HEK293 (cell line): ENCODE data around the gene ATAD1.
"Not testable (repeated sequence)": the region's sequence is repeated elsewhere in the genome, so short reads cannot be mapped to it uniquely, and the experiment has no call there.

Source experiments
- CTCF ChIA-PET: fragments of 350-600 bp; formaldehyde crosslinking; extraction: SDS; loops from one replicate; lab custom pipeline; 2021; ENCODE audit warnings: antibody characterized with exemption; lab: Yijun Ruan, JAX
- POLR2A ChIA-PET: fragments of 300-600 bp; formaldehyde crosslinking; extraction: SDS; loops from one replicate; lab custom pipeline; 2020; ENCODE audit warnings: antibody characterized with exemption, inconsistent platforms; lab: Yijun Ruan, JAX
- H3K27ac ChIP-seq: fragments of 200-500 bp; sonication (Bioruptor generic); 2 replicates; pipeline ENCODE4 v1.5.1; 2014; ENCODE audit warnings: low read depth, low read length, control low read depth, inconsistent platforms; ENCODE audit errors: extremely low read depth
- H3K36me3 ChIP-seq, 2 experiments: fragments of 200-500 bp in 1 of 2; sonication (Bioruptor generic) in 1 of 2; 1 replicate in 1 of 2; 2 replicates in 1 of 2; pipeline ENCODE4 v1.5.1; 2014 to 2017; ENCODE audit warnings: inconsistent platforms in 2 of 2, low read length in 2 of 2; ENCODE audit not compliant: control insufficient read depth in 2 of 2, insufficient read depth in 1 of 2
- H3K4me1 ChIP-seq: fragments of 200-500 bp; sonication (Bioruptor generic); 2 replicates; pipeline ENCODE4 v1.5.1; 2014; ENCODE audit warnings: mild to moderate bottlenecking, low read length, inconsistent platforms; ENCODE audit not compliant: control insufficient read depth, insufficient read depth
- H3K4me3 ChIP-seq: 2 replicates; pipeline ENCODE4 v1.5.1; 2011; ENCODE audit warnings: low read depth, mild to moderate bottlenecking, control low read depth, low read length, moderate library complexity
- H3K9me3 ChIP-seq: fragments of 200-500 bp; sonication (Bioruptor generic); 2 replicates; pipeline ENCODE4 v1.5.1; 2014; ENCODE audit warnings: low read depth, low read length, inconsistent platforms; ENCODE audit not compliant: control insufficient read depth, insufficient read depth
- SALL2 ChIP-seq: fragments of 450-650 bp; formaldehyde crosslinking; IDR thresholded peaks from 2 replicates; pipeline ENCODE4 v1.5.0; 2017; ENCODE audit warnings: missing biosample characterization, mild to moderate bottlenecking, missing genetic modification characterization, borderline replicate concordance
- SETDB1 ChIP-seq: IDR thresholded peaks from one replicate; pipeline ENCODE4 v1.6.1; 2017; ENCODE audit warnings: mild to moderate bottlenecking, low read length, moderate library complexity, mixed read lengths; ENCODE audit not compliant: insufficient read length
- ZBTB10 ChIP-seq: fragments of 450-650 bp; formaldehyde crosslinking; IDR thresholded peaks from 2 replicates; pipeline ENCODE4 v1.5.1; 2016; ENCODE audit warnings: missing biosample characterization, missing genetic modification characterization
- ZBTB20 ChIP-seq: fragments of 450-650 bp; formaldehyde crosslinking; IDR thresholded peaks from 2 replicates; pipeline ENCODE4 v1.5.1; 2016; ENCODE audit warnings: missing biosample characterization, missing genetic modification characterization
- ZNF112 ChIP-seq: fragments of 450-650 bp; formaldehyde crosslinking; IDR thresholded peaks from 2 replicates; pipeline ENCODE4 v1.5.0; 2017; ENCODE audit warnings: missing biosample characterization, missing genetic modification characterization
- ZNF239 ChIP-seq: fragments of 450-650 bp; formaldehyde crosslinking; IDR thresholded peaks from 2 replicates; pipeline ENCODE4 v1.5.1; 2016; ENCODE audit warnings: missing biosample characterization, missing genetic modification characterization
- ZNF26 ChIP-seq: fragments of 450-650 bp; formaldehyde crosslinking; IDR thresholded peaks from 2 replicates; pipeline ENCODE4 v1.5.1; 2016; ENCODE audit warnings: missing biosample characterization, missing genetic modification characterization
- ZNF473 ChIP-seq: fragments of 450-650 bp; formaldehyde crosslinking; IDR thresholded peaks from 2 replicates; pipeline ENCODE4 v1.5.1; 2017; ENCODE audit warnings: missing biosample characterization, missing genetic modification characterization
- ZNF501 ChIP-seq: fragments of 450-650 bp; formaldehyde crosslinking; IDR thresholded peaks from 2 replicates; pipeline ENCODE4 v1.5.1; 2016; ENCODE audit warnings: missing biosample characterization, missing genetic modification characterization
- ZNF529 ChIP-seq: fragments of 450-650 bp; formaldehyde crosslinking; IDR thresholded peaks from 2 replicates; pipeline ENCODE4 v1.5.1; 2017; ENCODE audit warnings: missing genetic modification characterization, missing biosample characterization; ENCODE audit not compliant: insufficient replicate concordance
- ZNF530 ChIP-seq: fragments of 450-650 bp; formaldehyde crosslinking; IDR thresholded peaks from 2 replicates; pipeline ENCODE4 v1.5.1; 2016; ENCODE audit warnings: low read depth, missing biosample characterization, missing genetic modification characterization
- ZNF548 ChIP-seq: fragments of 450-650 bp; formaldehyde crosslinking; IDR thresholded peaks from 2 replicates; pipeline ENCODE4 v1.5.1; 2016; ENCODE audit warnings: missing biosample characterization, missing genetic modification characterization
- ZNF561 ChIP-seq: fragments of 450-650 bp; IDR thresholded peaks from 2 replicates; pipeline ENCODE4 v1.5.1; 2018; ENCODE audit warnings: missing biosample characterization, missing genetic modification characterization, borderline replicate concordance
- ZNF626 ChIP-seq: fragments of 450-650 bp; sonication (Bioruptor Pico); formaldehyde crosslinking; IDR thresholded peaks from 2 replicates; pipeline ENCODE4 v1.5.1; 2018; ENCODE audit warnings: missing biosample characterization, missing genetic modification characterization, inconsistent platforms
- TF ChIP-seq, protein P1 (sequence below): fragments of 450-650 bp; formaldehyde crosslinking; IDR thresholded peaks from 2 replicates; pipeline ENCODE4 v1.5.1; 2016; ENCODE audit warnings: missing biosample characterization, missing genetic modification characterization
- TF ChIP-seq, protein P2 (sequence below): IDR thresholded peaks from 2 replicates; pipeline ENCODE4 v1.6.1; 2011; ENCODE audit warnings: mild to moderate bottlenecking, low read depth, low read length, borderline replicate concordance
- TF ChIP-seq, protein P3 (sequence below): fragments of 450-650 bp; formaldehyde crosslinking; IDR thresholded peaks from 2 replicates; pipeline ENCODE4 v1.5.1; 2016; ENCODE audit warnings: missing biosample characterization, missing genetic modification characterization, borderline replicate concordance

ATAD1 gene

DNA sequence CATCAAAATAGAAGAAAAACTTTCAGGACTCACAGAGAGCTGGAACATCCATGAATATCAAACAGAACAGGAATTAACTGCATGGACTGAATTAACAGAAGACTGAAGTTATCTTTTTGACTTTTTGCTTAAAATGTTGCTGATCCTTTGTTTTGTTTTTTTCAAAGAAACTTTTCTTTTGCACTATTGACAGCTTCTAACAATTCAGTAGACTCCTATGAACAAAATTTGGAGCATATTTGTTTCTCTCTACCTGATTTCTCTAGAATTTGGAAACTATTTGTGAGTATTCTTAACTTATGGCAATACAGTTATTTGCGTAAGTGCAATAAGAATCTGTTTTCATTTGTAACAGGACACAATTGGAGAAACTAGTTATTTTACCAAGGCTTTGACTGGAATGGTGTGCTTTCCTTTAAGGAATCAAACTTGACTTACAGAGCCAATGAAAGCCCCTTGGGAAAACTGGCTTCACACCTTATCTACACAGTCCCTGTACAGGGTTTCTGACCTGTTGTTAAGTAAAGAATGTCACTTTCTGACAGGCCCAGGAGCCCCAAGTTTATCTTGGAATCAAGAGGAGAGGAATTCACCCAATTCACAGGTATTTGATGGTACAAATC, 16.1 kb downstream of the ATAD1 start:
- TF ChIP-seq ZNF26 (tag by site-specific recombination) (peak; percentile 40; the same call in 1 of the 2 replicates), SETDB1 (peak; percentile 95), ZNF626 (tag by site-specific recombination) (0 out of 2 replicates have a peak, but pooled peaks have one; percentile 52), ZNF529 (tag by site-specific recombination) (peak; percentile 71)
- TF ChIP-seq, all 188 proteins: peak for 4; not testable (repeated sequence) for 184
- not testable (repeated sequence) for H3K9me3 ChIP-seq

GRCh38 chr10:87799860-87800259, 18.2 kb downstream of the ATAD1 start:
- TF ChIP-seq SETDB1 (peak; percentile 89), ZNF561 (no peak)
- Histone ChIP-seq H3K4me3 (no peak overlapping the region), H3K4me1 (no peaks in the 10 kb centered on the region; the same call in 1 of the 2 replicates), H3K27ac (no peak overlapping the region), H3K9me3 (no peaks in the 10 kb centered on the region; the same call in 1 of the 2 replicates), H3K36me3 (peaks cover 19 to 65% of the 10 kb centered on the region in 2 experiments)
- POLR2A ChIA-PET = no interaction called here
- CTCF ChIA-PET = interaction anchor here (0.6 to 0.7 kb wide), 2 partner anchors 331 to 363 kb away, joined by 3 read pairs; no protein-coding TSS in a partner anchor

More for the DNA sequence above, 16.1 kb downstream of the ATAD1 start:
- CTCF ChIA-PET, H3K4me1 ChIP-seq, H3K27ac ChIP-seq, H3K4me3 ChIP-seq, POLR2A ChIA-PET: not testable (repeated sequence)
- peaks cover 19 to 78% of the 10 kb centered on the region in 2 experiments for H3K36me3 ChIP-seq

DNA sequence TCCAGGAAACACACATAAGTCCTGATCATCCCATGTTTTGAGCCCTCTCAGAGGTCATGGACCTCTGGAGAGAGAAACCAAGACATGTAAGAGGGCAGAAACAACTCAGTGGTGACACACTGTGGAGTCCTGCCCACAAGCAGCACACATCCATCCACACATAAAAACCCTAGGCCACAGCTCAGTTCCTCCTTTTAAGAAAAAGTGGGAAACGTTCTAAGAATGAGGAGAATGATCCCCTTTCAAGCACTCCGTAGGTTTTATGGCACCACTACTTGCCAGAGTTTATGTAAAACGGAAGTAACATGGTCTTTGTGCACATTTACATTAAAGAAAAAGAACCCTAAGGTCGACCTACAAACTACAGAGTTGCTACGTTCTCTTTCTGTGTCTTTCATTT, 19.9 kb downstream of the ATAD1 start:
- H3K4me1 ChIP-seq = peaks cover 3% of the 10 kb centered on the region; the same call in 1 of the 2 replicates
- H3K4me3 ChIP-seq = no peak overlapping the region
- H3K27ac ChIP-seq = no peak overlapping the region
- H3K36me3 ChIP-seq = peaks cover 11 to 59% of the 10 kb centered on the region in 2 experiments; a peak in 2 of 3 replicates
- POLR2A ChIA-PET = no interaction called here
- CTCF ChIA-PET = interaction anchor here (1.5 kb wide), 1 partner anchor 9 kb away, joined by 4 read pairs; no protein-coding TSS in a partner anchor
- H3K9me3 ChIP-seq = no peaks in the 10 kb centered on the region; the same call in 1 of the 2 replicates
- TF ChIP-seq, protein P1, sequence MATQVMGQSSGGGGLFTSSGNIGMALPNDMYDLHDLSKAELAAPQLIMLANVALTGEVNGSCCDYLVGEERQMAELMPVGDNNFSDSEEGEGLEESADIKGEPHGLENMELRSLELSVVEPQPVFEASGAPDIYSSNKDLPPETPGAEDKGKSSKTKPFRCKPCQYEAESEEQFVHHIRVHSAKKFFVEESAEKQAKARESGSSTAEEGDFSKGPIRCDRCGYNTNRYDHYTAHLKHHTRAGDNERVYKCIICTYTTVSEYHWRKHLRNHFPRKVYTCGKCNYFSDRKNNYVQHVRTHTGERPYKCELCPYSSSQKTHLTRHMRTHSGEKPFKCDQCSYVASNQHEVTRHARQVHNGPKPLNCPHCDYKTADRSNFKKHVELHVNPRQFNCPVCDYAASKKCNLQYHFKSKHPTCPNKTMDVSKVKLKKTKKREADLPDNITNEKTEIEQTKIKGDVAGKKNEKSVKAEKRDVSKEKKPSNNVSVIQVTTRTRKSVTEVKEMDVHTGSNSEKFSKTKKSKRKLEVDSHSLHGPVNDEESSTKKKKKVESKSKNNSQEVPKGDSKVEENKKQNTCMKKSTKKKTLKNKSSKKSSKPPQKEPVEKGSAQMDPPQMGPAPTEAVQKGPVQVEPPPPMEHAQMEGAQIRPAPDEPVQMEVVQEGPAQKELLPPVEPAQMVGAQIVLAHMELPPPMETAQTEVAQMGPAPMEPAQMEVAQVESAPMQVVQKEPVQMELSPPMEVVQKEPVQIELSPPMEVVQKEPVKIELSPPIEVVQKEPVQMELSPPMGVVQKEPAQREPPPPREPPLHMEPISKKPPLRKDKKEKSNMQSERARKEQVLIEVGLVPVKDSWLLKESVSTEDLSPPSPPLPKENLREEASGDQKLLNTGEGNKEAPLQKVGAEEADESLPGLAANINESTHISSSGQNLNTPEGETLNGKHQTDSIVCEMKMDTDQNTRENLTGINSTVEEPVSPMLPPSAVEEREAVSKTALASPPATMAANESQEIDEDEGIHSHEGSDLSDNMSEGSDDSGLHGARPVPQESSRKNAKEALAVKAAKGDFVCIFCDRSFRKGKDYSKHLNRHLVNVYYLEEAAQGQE (tag by site-specific recombination) = no peak
- TF ChIP-seq ZBTB10 (tag by site-specific recombination) (no peak), SALL2 (tag by site-specific recombination) (no peak), ZNF548 (tag by site-specific recombination) (no peak), ZNF239 (tag by site-specific recombination) (no peak), ZNF112 (tag by site-specific recombination) (no peak), ZNF501 (tag by site-specific recombination) (no peak), ZNF473 (tag by site-specific recombination) (no peak), ZNF530 (tag by site-specific recombination) (no peak), ZBTB20 (tag by site-specific recombination) (no peak)
- TF ChIP-seq, protein P2, sequence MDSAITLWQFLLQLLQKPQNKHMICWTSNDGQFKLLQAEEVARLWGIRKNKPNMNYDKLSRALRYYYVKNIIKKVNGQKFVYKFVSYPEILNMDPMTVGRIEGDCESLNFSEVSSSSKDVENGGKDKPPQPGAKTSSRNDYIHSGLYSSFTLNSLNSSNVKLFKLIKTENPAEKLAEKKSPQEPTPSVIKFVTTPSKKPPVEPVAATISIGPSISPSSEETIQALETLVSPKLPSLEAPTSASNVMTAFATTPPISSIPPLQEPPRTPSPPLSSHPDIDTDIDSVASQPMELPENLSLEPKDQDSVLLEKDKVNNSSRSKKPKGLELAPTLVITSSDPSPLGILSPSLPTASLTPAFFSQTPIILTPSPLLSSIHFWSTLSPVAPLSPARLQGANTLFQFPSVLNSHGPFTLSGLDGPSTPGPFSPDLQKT = no peak
- TF ChIP-seq, protein P3, sequence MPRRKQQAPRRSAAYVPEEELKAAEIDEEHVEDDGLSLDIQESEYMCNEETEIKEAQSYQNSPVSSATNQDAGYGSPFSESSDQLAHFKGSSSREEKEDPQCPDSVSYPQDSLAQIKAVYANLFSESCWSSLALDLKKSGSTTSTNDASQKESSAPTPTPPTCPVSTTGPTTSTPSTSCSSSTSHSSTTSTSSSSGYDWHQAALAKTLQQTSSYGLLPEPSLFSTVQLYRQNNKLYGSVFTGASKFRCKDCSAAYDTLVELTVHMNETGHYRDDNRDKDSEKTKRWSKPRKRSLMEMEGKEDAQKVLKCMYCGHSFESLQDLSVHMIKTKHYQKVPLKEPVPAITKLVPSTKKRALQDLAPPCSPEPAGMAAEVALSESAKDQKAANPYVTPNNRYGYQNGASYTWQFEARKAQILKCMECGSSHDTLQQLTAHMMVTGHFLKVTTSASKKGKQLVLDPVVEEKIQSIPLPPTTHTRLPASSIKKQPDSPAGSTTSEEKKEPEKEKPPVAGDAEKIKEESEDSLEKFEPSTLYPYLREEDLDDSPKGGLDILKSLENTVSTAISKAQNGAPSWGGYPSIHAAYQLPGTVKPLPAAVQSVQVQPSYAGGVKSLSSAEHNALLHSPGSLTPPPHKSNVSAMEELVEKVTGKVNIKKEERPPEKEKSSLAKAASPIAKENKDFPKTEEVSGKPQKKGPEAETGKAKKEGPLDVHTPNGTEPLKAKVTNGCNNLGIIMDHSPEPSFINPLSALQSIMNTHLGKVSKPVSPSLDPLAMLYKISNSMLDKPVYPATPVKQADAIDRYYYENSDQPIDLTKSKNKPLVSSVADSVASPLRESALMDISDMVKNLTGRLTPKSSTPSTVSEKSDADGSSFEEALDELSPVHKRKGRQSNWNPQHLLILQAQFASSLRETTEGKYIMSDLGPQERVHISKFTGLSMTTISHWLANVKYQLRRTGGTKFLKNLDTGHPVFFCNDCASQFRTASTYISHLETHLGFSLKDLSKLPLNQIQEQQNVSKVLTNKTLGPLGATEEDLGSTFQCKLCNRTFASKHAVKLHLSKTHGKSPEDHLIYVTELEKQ = no peak
